ENCODE data around the gene RASAL1.

Gene RASAL1

DNA sequence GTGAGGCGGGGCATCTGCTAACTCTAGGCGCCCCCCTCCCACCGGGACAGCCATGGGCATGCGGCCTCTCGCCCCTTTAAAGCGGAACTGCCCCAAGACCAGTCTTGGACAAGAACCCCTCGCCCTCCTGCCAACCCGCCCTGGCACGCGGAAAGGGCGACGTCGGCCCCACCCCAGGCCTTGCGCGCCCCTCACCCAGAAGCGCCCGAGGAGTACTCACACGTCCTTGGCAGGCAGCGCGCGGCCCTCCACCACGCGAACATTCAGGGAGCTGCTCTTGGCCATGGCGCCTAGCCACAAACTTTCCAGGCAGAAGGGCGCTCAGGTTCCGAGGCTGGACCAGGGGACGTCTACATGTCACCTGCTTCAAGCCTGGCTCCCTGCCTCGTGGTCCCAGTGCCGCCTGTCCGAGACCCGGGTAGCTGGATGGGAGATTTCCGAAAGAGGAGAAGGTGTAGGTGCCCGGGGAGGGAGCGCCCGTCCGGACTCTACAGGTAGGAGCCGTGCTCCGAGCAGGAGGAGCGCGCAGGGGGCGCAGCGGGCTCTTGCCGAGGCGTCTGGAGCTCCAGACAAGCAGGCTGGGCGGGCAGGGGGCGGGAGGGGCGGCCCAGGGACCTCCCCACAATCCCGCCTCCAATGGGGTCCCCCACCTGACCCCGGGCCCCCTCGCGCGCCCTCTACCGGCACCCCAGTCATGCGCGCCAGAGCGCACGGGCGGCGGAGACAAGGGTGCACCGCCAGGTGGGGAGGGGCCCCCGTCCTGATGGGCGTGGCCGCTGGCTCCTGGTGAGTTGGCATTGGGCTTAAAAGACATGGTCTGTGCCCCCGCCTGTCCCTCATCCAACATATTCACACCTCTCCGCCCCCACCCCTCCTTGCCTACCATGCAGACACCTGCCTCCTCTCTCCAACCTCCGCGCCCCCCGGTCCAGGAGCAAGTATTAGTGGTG lies at the start of gene RASAL1:
TSS of gene RASAL1 (minus strand) at position 584 of the 950 bp plus-strand sequence. CDS start at position 285, 299 bp downstream.
- peak in 1 of 2 donors; percentile 9 for DNase-seq

DNA sequence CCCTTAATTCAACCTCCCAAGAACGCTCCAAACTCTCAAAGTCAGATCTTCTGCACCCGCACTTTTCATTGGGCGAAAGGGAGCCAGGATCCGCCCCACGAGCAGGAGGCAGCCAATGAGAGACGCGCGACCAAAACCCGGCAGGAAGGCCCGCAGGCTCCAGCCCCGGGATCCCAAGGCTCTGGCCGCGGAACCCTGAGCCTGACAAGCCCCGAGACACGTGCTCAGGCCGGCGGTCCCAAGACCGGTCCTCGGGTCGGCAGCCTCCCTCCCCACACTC lies 49.3 kb upstream of the RASAL1 start:
- DNase-seq, result peak; percentile 85 to 92

DNA sequence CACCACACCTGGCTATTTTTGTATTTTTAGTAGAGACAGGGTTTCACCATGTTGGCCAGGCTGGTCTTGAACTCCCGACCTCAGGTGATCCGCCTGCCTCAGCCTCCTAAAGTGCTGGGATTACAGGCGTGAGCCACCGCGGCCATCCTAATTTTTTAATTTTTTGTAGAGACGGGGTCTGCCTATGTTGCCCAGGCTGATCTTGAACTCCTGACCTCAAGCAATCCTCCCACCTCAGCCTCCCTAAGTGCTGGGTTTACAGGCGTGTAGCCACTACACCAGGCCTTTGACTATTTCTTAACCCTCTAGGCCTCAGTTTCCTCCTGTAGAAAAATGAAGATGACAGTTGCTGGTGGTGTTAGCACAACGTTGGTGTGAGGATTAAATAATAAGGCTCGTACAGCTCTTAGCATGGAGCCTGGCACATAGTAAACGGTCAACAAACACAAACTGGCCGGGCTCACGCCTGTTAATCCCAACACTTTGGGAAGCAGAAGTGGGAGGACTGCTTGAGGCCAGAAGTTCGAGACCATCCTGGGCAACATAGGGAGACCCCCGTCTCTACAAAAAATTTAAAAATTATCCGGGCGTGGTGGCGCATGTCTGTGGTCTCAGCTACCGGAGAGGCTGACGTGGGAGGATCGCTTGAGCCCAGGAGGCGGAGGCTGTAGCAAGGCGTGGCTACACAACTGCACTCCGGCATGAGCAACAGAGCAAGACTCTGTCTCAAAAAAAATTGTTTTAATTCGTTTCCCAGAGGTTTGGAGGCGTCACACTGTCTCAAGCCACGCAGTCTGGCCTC lies 48.7 kb upstream of the RASAL1 start:
- DNase-seq, result no peak

DNA sequence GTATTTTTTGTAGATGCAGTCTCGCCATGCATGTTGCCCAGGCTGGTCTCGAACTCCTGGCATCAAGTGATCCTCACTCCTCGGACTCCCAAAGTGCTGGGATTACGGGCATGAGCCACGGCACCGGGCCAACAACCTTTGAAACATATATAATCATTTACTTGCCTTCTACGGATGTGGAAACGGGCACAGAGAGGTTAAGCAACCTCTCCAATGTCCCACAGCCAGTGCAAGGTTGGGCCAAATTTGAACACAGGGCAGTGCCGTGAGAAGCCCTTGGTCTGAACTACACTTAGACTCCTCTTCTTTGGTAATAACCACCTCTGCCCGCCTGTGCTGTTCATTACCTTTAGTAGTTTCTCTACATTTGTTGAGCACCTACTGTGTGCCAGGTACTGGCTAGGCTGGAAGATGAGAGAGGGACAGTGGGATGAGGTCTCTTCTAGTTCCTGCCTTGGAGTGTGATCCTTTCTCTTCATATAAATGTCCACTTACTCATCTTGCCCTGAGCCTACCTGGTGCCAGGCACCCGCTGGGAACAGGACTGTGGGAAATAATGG lies 47.5 kb upstream of the RASAL1 start:
- DNase-seq, result no peak

DNA sequence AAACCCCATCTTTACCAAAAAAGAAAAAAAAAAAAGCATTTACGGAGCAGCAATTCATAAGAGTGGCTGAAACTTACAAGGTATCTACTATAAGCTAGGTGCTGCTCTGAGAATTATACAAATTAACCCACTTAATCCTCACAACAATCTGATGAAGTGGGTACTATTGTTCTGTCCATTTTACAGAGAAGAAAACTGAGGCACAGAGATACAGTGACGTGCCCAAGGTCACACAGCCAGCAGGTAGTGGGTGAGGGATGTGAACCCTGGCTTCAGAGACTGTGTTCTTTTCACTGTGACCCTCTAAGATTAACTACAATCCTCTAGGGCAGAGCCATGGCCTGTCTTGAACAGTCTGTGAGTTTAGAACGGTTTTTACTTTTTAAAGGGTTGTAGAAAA lies 46.4 kb upstream of the RASAL1 start:
- DNase-seq, result no peak

GRCh38 chr12:113180333-113180732 lies 44.8 kb upstream of the RASAL1 start:
- DNase-seq, result no peak

GRCh38 chr12:113179023-113179422 lies 43.5 kb upstream of the RASAL1 start:
- DNase-seq, result no peak

DNA sequence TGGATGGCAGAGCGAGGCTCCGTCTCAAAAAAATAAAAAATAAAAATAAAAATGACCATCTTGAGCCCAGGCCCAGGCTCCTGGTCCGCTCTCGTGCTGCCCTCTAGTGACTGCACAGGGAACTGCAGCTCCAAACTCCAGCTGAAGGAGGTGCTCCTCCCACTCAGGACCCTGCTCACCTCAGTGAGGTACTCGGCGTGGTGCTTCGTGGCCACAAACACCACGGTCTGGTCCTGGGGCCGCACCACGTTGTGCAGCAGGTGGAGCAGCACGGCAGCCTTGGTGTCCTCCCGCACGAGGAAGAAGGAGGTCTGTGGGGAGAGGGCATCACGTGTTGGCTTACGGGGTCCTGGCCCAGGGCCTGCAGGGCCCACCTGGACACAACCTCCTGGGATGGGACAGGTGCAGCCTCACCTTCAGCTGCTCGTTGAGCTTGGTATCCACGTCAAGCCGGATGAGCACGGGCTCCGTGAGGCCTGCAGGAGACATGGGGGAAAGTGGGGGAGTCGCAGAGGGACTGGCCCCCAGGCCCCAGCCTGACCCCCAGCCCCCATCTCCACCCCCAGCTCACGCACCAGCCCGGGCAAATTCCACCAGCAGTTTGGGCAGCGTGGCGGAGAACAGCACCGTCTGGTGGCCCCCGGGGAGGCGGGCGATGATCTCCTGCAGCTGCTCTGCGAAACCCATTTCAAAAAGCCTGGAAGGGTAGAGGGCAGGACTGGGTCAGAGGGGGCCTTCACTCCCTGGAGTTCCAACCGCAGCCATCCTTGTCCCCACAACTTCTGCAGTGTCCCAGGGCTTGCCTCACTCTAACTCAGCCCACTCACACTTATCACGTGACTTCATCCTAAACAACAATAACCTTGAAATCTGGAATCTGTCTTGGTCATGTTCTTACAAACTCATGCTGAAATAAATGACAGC lies 39.2 kb upstream of the RASAL1 start:
- peak; percentile 12 to 40 for DNase-seq

DNA sequence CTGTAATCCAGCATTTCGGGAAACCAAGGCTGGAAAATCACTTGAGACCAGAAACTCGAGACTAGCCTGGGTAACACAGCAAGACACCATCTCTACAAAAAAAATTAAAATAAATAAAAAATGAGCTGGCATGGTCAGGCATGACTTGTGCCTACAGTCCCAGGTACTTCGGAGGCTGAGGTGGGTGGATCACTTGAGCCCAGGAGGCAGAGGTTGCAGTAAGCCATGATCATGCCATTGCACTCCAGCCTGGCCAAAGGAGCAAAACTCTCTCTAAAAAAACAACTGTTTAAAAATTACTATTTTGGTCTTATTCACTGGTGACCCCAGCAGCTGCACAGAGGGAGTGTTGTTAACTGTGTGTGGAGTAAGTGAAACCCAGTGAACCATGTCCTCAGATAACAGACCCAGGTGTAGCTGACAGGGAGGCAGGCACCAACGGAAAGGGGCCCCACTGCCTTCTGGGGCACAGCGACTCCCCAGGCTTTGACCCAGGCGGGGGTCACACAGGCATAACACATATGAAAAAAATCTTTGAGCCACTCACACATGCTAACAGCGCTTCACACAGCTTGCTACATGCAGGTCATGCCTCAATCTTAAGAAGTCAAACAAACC lies 37.6 kb upstream of the RASAL1 start:
- no peak for DNase-seq

DNA sequence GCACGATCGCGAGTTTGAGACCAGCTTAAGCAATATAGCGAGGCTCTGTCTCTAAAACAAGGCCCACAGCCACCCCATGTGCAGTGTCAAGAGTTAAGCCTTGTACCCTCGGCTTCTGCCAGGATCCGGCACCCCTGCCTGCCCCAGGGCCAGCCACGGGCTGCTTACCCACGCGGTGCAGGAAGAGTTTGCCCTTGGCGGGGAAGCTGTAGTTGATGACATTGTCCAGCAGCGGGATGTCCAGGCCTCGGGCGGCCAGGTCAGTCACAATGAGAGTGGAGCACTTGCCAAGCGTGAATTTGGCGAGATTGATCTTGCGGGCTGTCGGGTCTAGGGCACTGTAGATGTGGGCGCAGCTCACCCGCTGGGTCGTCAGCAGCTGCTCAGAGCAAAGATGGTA lies 36.6 kb upstream of the RASAL1 start:
- DNase-seq, result no peak

DNA sequence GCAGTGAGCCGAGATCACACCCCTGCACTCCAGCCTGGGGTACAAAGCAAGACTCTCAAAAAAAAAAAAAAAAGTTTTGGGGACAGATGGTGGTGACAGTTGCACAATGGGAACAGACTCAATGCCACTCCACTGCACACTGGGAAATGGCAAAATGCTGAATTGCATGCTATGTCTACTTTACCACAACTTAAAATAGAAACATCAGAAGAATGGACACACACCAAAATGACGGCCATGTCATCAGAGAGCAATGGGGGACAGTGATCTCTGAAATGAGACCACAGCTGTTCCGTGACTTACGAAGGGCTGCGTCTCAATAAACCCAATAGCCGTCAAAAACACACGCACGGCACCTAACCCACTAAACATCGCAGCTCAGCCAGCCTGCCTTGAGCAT lies 36.0 kb upstream of the RASAL1 start:
- DNase-seq, result no peak

GRCh38 chr12:113170926-113171325 lies 35.4 kb upstream of the RASAL1 start:
- no peak for DNase-seq

- no peak for DNase-seq
These were observed 34.9 kb upstream of the RASAL1 start for GRCh38 chr12:113170457-113170856.

DNA sequence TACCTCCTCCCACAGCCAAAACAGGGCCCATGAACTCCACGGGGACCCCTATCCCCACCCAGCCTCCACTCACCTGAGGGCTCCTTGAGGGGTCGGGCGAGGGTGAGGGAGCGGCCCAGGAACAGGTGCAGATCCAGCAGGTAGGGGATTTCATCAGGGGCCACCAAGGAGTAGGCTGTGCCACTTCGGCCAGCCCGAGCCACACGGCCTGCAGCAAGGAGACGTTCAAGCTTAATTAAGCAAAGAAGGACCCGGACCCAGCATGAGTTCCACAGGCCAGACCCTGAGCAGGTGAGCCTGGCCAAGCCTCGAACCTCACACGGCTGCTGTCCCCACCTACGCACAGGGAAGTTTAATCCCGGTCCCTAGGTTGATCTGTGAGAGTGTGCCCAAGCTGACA lies 34.1 kb upstream of the RASAL1 start:
- no peak for DNase-seq

DNA sequence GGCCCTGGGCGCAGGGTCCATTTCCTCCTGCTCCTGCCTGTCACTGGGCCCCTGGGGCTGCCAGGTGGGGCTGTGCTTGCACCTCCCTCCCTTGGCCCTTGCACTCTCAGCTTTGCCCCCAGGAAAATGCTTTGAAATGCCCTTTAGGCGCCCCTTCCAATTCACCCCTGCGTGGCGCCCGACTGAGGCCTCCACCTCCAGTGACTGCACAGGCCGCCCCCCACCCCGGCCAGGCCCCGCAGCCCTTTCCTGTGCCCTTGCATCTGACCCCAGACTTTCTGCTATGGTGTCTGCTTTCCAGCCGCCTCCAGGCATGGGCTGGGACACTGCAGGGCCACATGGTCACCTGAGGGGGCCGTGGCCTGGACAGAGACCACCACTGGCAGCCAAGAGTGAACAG lies 32.3 kb upstream of the RASAL1 start:
- no peak for DNase-seq

GRCh38 chr12:113165521-113166450 lies 30.2 kb upstream of the RASAL1 start:
- DNase-seq, result no peak

- no peak for DNase-seq
These were observed 28.5 kb upstream of the RASAL1 start for GRCh38 chr12:113164014-113164413.

GRCh38 chr12:113163030-113163360 lies 27.4 kb upstream of the RASAL1 start:
- no peak for DNase-seq

GRCh38 chr12:113162102-113163029 lies 26.8 kb upstream of the RASAL1 start:
- no peak for DNase-seq

- DNase-seq, result no peak
These were observed 26.0 kb upstream of the RASAL1 start for GRCh38 chr12:113161415-113162016.
